ENCODE results near the gene CPSF4L. TPM values are rescaled to one million over a fixed set of nuclear protein-coding genes. Genes with fewer than 3 reads are reported as not detected.
A peak's percentile ranks its signal among the peaks of the same experiment; 100 is the strongest.

CPSF4L gene
- total RNA-seq, 4 donors from 2014 or later: not detected

DNA sequence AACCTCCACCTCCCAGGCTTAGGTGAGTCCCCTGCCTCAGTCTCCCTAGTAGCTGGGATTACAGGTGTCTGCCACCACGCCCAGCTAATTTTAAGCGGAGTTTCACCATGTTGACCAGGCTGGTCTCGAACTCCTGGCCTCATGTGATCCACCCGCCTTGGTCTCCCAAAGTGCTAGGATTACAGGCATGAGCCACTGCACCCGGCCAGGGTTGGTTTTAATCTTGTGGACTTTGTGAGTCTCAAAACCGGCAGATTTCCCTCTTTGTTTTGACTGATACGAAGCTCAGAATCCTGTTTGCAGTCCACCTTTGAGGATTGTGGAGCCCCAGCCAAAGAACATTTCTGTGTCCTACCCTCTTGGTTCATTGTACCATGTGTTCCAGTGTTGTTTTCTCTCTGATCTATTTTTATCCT lies 16.4 kb upstream of the CPSF4L start:
- no peak overlapping the region for H3K4me3 ChIP-seq
- peak overlapping the region; percentile 65 to 85 (median 82) for H3K27ac ChIP-seq
- DNase-seq (ENCODE audit: low spot score in 2 of 2): peak in 1 of 2 donors; percentile 42
- TF ChIP-seq EP300 (IDR thresholded peaks at IDR 0.05) (no peak), POLR2A (IDR thresholded peaks at IDR 0.05) (no peak)
- TF ChIP-seq, protein P1, sequence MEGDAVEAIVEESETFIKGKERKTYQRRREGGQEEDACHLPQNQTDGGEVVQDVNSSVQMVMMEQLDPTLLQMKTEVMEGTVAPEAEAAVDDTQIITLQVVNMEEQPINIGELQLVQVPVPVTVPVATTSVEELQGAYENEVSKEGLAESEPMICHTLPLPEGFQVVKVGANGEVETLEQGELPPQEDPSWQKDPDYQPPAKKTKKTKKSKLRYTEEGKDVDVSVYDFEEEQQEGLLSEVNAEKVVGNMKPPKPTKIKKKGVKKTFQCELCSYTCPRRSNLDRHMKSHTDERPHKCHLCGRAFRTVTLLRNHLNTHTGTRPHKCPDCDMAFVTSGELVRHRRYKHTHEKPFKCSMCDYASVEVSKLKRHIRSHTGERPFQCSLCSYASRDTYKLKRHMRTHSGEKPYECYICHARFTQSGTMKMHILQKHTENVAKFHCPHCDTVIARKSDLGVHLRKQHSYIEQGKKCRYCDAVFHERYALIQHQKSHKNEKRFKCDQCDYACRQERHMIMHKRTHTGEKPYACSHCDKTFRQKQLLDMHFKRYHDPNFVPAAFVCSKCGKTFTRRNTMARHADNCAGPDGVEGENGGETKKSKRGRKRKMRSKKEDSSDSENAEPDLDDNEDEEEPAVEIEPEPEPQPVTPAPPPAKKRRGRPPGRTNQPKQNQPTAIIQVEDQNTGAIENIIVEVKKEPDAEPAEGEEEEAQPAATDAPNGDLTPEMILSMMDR (IDR thresholded peaks at IDR 0.05): no peak
- H3K4me1 ChIP-seq: peaks cover 0 to 54% (median 17%) of the 10 kb centered on the region in 4 donors
- peaks cover 0 to 23% (median 0%) of the 10 kb centered on the region in 3 donors for H3K36me3 ChIP-seq
- 51 to 66% methylated on average over 7 of the region's 7 CpGs for WGBS, 2 donors
- H3K27me3 ChIP-seq: no peaks in the 10 kb centered on the region
- no peaks in the 10 kb centered on the region for H3K9me3 ChIP-seq

DNA sequence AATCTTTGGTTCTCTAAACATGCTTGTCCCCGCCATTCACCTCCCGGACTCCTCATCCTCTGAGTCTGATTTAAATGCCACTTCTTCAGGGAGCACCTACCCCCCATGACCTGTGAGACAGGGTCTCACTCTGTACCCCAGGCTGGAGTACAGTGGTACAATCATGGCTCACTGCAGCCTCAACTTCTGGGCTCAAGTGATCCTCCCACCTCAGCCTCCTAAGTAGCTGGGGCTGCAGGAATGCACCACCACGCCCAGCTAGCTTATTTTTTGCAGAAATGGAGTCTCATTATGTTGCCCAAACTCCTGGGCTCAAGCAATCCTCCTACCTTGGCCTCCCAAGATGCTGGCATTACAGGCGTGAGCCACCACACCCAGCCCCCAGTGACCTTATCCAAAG lies 12.8 kb upstream of the CPSF4L start:
- Histone ChIP-seq H3K36me3 (no peaks in the 10 kb centered on the region), H3K4me3 (no peak overlapping the region), H3K9me3 (no peaks in the 10 kb centered on the region), H3K27me3 (no peaks in the 10 kb centered on the region), H3K4me1 (peaks cover 0 to 36% (median 17%) of the 10 kb centered on the region in 4 donors), H3K27ac (no peak overlapping the region)
- TF ChIP-seq, protein P1 (IDR thresholded peaks at IDR 0.05): no peak
- no peak for TF ChIP-seq POLR2A (IDR thresholded peaks at IDR 0.05)
- TF ChIP-seq EP300 (IDR thresholded peaks at IDR 0.05): no peak
- DNase-seq (ENCODE audit: low spot score in 2 of 2): no peak
- 95 to 100% methylated on average over 4 of the region's 4 CpGs for WGBS, 2 donors

GRCh38 chr17:73272906-73273218 lies 11.2 kb upstream of the CPSF4L start:
- Histone ChIP-seq H3K4me1 (peaks cover 0 to 33% (median 9%) of the 10 kb centered on the region in 4 donors), H3K9me3 (no peaks in the 10 kb centered on the region), H3K4me3 (no peak overlapping the region), H3K27me3 (no peaks in the 10 kb centered on the region), H3K27ac (peak overlapping the region in 2 of 4 donors; percentile 36 to 76), H3K36me3 (no peaks in the 10 kb centered on the region)
- WGBS, 2 donors: 59 to 61% methylated on average over 8 of the region's 8 CpGs
- TF ChIP-seq POLR2A (IDR thresholded peaks at IDR 0.05): no peak
- peak in 1 of 2 donors; percentile 28 for TF ChIP-seq EP300 (IDR thresholded peaks at IDR 0.05)
- TF ChIP-seq, protein P1 (IDR thresholded peaks at IDR 0.05): no peak
- no peak for DNase-seq (ENCODE audit: low spot score in 2 of 2)

GRCh38 chr17:73271072-73271471 lies 9.4 kb upstream of the CPSF4L start:
- Histone ChIP-seq H3K4me1 (peaks cover 0 to 43% (median 11%) of the 10 kb centered on the region in 4 donors), H3K36me3 (no peaks in the 10 kb centered on the region), H3K27me3 (no peaks in the 10 kb centered on the region), H3K4me3 (no peak overlapping the region), H3K9me3 (no peaks in the 10 kb centered on the region), H3K27ac (no peak overlapping the region)
- TF ChIP-seq POLR2A (IDR thresholded peaks at IDR 0.05): no peak
- no peak for TF ChIP-seq EP300 (IDR thresholded peaks at IDR 0.05)
- TF ChIP-seq, protein P1 (IDR thresholded peaks at IDR 0.05): no peak
- 86 to 94% methylated on average over 9 of the region's 9 CpGs for WGBS, 2 donors
- DNase-seq (ENCODE audit: low spot score in 2 of 2): no peak

DNA sequence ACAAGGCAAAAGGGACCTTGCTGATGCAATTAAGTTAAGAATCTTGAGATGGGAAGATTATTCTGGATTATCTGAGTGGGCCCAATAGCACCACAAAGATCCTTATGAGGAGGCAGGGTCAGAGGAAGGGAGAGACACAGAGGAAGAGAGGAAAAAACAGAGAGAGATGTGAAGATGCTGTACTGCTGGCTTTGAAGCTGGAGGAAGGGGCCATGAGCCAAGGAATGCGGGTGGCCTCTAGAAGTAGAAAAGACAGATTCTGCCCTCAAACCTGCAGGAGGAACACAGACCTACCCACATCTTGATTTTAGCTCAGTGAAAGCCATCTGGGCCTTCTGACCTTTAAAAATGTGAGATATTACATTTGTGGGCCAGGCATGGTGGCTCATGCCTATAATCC lies 8.1 kb upstream of the CPSF4L start:
- H3K9me3 ChIP-seq: no peaks in the 10 kb centered on the region
- TF ChIP-seq EP300 (IDR thresholded peaks at IDR 0.05) (no peak), POLR2A (IDR thresholded peaks at IDR 0.05) (no peak)
- TF ChIP-seq, protein P1 (IDR thresholded peaks at IDR 0.05): no peak
- DNase-seq (ENCODE audit: low spot score in 2 of 2): no peak
- H3K4me1 ChIP-seq: peaks cover 0 to 43% (median 11%) of the 10 kb centered on the region in 4 donors
- H3K36me3 ChIP-seq: no peaks in the 10 kb centered on the region
- no peak overlapping the region for H3K27ac ChIP-seq
- WGBS, 2 donors: 95 to 100% methylated on average over 1 of the region's 1 CpG
- no peak overlapping the region for H3K4me3 ChIP-seq
- H3K27me3 ChIP-seq: no peaks in the 10 kb centered on the region

Measured in tibial nerve (tissue), 4 donors.